ENCODE data around the gene PTEN.
"Not testable (repeated sequence)": the region's sequence is repeated elsewhere in the genome, so short reads cannot be mapped to it uniquely, and the experiment has no call there.

PTEN gene

GRCh38 chr10:87867453-87867852 lies 4.0 kb downstream of the PTEN start:
- FAIRE-seq = no peak

GRCh38 chr10:87868277-87868676 lies 4.9 kb downstream of the PTEN start:
- FAIRE-seq (peak; percentile 9), DNase-seq (ENCODE audit: extremely low spot score, insufficient read length, low read depth) (no peak)

More at GRCh38 chr10:87867453-87867852, 4.0 kb downstream of the PTEN start:
- DNase-seq (ENCODE audit: extremely low spot score, insufficient read length, low read depth) = no peak

GRCh38 chr10:87869139-87869538 lies 5.7 kb downstream of the PTEN start:
- not testable (repeated sequence) for FAIRE-seq; DNase-seq (ENCODE audit: extremely low spot score, insufficient read length, low read depth)

- FAIRE-seq = peak; percentile 29
- no peak for DNase-seq (ENCODE audit: extremely low spot score, insufficient read length, low read depth)
These were observed 6.5 kb downstream of the PTEN start for GRCh38 chr10:87869773-87870551.

- no peak for FAIRE-seq
- no peak for DNase-seq (ENCODE audit: extremely low spot score, insufficient read length, low read depth)
These were observed 9.4 kb downstream of the PTEN start for GRCh38 chr10:87872828-87873227.

GRCh38 chr10:87873656-87874055 lies 10.2 kb downstream of the PTEN start:
- peak; percentile 12 for FAIRE-seq
- no peak for DNase-seq (ENCODE audit: extremely low spot score, insufficient read length, low read depth)

- DNase-seq (ENCODE audit: extremely low spot score, insufficient read length, low read depth) (no peak), FAIRE-seq (no peak)
These were observed 12.6 kb downstream of the PTEN start for GRCh38 chr10:87875929-87876571.

GRCh38 chr10:87878664-87879459 lies 15.4 kb downstream of the PTEN start:
- FAIRE-seq (peak; percentile 9), DNase-seq (ENCODE audit: extremely low spot score, insufficient read length, low read depth) (no peak)

- no peak for DNase-seq (ENCODE audit: extremely low spot score, insufficient read length, low read depth)
- no peak for FAIRE-seq
These were observed 16.9 kb downstream of the PTEN start for GRCh38 chr10:87880336-87880735.

- not testable (repeated sequence) for DNase-seq (ENCODE audit: extremely low spot score, insufficient read length, low read depth); FAIRE-seq
These were observed 18.1 kb downstream of the PTEN start for GRCh38 chr10:87881373-87882059.

- DNase-seq (ENCODE audit: extremely low spot score, insufficient read length, low read depth) = no peak
- no peak for FAIRE-seq
These were observed 19.3 kb downstream of the PTEN start for GRCh38 chr10:87882555-87883294.

GRCh38 chr10:87886635-87887034 lies 23.2 kb downstream of the PTEN start:
- no peak for FAIRE-seq
- no peak for DNase-seq (ENCODE audit: extremely low spot score, insufficient read length, low read depth)

- no peak for DNase-seq (ENCODE audit: extremely low spot score, insufficient read length, low read depth)
- no peak for FAIRE-seq
These were observed 23.7 kb downstream of the PTEN start for GRCh38 chr10:87887146-87887545.

GRCh38 chr10:87887548-87888289 lies 24.3 kb downstream of the PTEN start:
- no peak for FAIRE-seq
- DNase-seq (ENCODE audit: extremely low spot score, insufficient read length, low read depth) = no peak

- peak; percentile 38 for FAIRE-seq
These were observed 32.0 kb downstream of the PTEN start for GRCh38 chr10:87895430-87895829.

GRCh38 chr10:87896216-87896615 lies 32.8 kb downstream of the PTEN start:
- FAIRE-seq (no peak), DNase-seq (ENCODE audit: extremely low spot score, insufficient read length, low read depth) (no peak)

More at GRCh38 chr10:87895430-87895829, 32.0 kb downstream of the PTEN start:
- no peak for DNase-seq (ENCODE audit: extremely low spot score, insufficient read length, low read depth)

- FAIRE-seq; DNase-seq (ENCODE audit: extremely low spot score, insufficient read length, low read depth): not testable (repeated sequence)
These were observed 34.5 kb downstream of the PTEN start for GRCh38 chr10:87897957-87898356.

GRCh38 chr10:87903396-87903795 lies 40.0 kb downstream of the PTEN start:
- FAIRE-seq; DNase-seq (ENCODE audit: extremely low spot score, insufficient read length, low read depth): not testable (repeated sequence)
